ENCODE results near the gene PHLDB3.
"Not testable (repeated sequence)": the region's sequence is repeated elsewhere in the genome, so short reads cannot be mapped to it uniquely, and the experiment has no call there.

The PHLDB3 gene

GRCh38 chr19:43438291-43439031 is 66.1 kb downstream of the PHLDB3 start:
- no peak for DNase-seq

GRCh38 chr19:43437712-43438111 is 66.8 kb downstream of the PHLDB3 start:
- no peak for DNase-seq

GRCh38 chr19:43437284-43437683 is 67.3 kb downstream of the PHLDB3 start:
- DNase-seq: not testable (repeated sequence)

- DNase-seq: no peak
Measured at GRCh38 chr19:43435775-43436174, 68.8 kb downstream of the PHLDB3 start.

- DNase-seq: no peak
Measured at GRCh38 chr19:43433689-43434088, 70.9 kb downstream of the PHLDB3 start.

- DNase-seq: no peak
Measured at GRCh38 chr19:43433358-43433673, 71.2 kb downstream of the PHLDB3 start.

- DNase-seq: no peak
Measured at GRCh38 chr19:43430976-43431375, 73.6 kb downstream of the PHLDB3 start.

GRCh38 chr19:43430142-43430710 is 74.3 kb downstream of the PHLDB3 start:
- DNase-seq: no peak

GRCh38 chr19:43429395-43429794 is 75.2 kb downstream of the PHLDB3 start:
- DNase-seq: no peak

- DNase-seq: no peak
Measured at GRCh38 chr19:43425567-43426392, 78.8 kb downstream of the PHLDB3 start.

Data from NCI-H2171 (cell line).